AG04449 (cell line): ENCODE data around the gene TNFAIP3.

Source experiments
- CTCF ChIA-PET: fragments of 350-600 bp; formaldehyde crosslinking; extraction: SDS; loops from one replicate; lab custom pipeline; 2021; ENCODE audit warnings: antibody characterized with exemption; lab: Yijun Ruan, JAX
- POLR2A ChIA-PET: fragments of 400-600, 350-600 bp; formaldehyde crosslinking; extraction: SDS; loops from one replicate; lab custom pipeline; 2020; ENCODE audit warnings: antibody characterized with exemption, inconsistent platforms; lab: Yijun Ruan, JAX
- DNase-seq: peaks from one replicate; pipeline ENCODE4 v3.0.0-alpha.2; 2010; ENCODE audit warnings: low read depth, low spot score
- H3K4me3 ChIP-seq: 2 replicates; pipeline ENCODE4 v1.5.1; 2011; ENCODE audit warnings: low read depth, mild to moderate bottlenecking, control low read depth, low read length
- TF ChIP-seq, protein P1 (sequence below): IDR thresholded peaks from one replicate; pipeline ENCODE4 v1.5.1; 2011; ENCODE audit warnings: mild to moderate bottlenecking, moderate library complexity, low read length, control low read depth, inconsistent platforms; ENCODE audit not compliant: insufficient read depth; ENCODE audit errors: missing control alignments

Gene TNFAIP3

DNA sequence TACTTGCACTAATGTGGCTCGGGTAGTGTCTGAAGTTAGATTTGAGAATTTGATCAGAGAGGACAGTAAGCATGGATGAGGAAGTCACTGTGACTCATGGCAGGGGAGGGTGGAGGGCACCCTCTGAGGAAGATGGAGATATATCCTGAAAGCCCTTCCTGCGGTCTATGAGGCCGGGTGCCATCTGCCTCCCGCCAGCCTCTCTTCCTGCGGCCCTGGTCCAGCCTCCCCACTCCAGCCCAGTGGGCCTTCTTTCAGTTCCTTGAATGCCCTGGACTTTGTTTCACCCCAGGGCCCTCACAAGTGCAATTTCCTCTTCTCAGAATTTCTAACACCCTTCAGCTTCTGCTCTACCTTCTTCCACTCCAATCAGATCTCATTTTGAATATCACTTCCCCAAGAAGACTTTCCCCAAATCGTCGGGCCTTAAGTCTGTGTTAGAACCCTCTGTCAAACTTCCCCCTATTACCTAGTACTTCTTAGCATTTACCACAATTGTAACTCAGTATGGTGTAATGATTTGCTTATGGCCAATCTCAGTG lies 20.2 kb upstream of the TNFAIP3 start:
- no peak for DNase-seq
- CTCF ChIA-PET: interaction anchor here (1.4 kb wide), 1 partner anchor 10 kb away, joined by 3 read pairs; no protein-coding TSS in a partner anchor
- TF ChIP-seq, protein P1, sequence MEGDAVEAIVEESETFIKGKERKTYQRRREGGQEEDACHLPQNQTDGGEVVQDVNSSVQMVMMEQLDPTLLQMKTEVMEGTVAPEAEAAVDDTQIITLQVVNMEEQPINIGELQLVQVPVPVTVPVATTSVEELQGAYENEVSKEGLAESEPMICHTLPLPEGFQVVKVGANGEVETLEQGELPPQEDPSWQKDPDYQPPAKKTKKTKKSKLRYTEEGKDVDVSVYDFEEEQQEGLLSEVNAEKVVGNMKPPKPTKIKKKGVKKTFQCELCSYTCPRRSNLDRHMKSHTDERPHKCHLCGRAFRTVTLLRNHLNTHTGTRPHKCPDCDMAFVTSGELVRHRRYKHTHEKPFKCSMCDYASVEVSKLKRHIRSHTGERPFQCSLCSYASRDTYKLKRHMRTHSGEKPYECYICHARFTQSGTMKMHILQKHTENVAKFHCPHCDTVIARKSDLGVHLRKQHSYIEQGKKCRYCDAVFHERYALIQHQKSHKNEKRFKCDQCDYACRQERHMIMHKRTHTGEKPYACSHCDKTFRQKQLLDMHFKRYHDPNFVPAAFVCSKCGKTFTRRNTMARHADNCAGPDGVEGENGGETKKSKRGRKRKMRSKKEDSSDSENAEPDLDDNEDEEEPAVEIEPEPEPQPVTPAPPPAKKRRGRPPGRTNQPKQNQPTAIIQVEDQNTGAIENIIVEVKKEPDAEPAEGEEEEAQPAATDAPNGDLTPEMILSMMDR: no peak

DNA sequence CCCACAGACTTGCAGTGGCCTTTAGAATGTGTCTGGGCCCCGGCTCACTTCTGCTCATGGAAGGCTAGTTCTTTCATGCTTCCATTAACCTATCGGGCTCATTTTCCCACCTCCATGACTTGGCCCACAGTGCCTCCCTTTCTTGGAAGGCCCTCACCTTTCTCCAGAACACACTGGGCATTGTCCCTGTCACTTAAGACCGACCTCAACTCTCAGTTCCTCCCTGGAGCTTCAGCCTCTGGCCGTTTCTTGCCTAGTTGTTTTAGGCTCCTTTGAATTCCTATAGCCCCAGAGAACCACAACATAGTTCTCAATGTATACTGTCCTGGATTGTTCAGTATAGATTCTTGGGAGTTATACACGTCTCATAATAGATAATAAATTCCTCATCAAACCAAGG lies 19.3 kb upstream of the TNFAIP3 start:
- ChIA-PET POLR2A (no interaction called here), CTCF (interaction anchor here (1.4 kb wide), 1 partner anchor 11 kb away, joined by 3 read pairs; no protein-coding TSS in a partner anchor)
- TF ChIP-seq, protein P1: no peak
- H3K4me3 ChIP-seq: no peak overlapping the region
- no peak for DNase-seq

More for the DNA sequence above, 20.2 kb upstream of the TNFAIP3 start:
- H3K4me3 ChIP-seq: no peak overlapping the region
- POLR2A ChIA-PET: no interaction called here

DNA sequence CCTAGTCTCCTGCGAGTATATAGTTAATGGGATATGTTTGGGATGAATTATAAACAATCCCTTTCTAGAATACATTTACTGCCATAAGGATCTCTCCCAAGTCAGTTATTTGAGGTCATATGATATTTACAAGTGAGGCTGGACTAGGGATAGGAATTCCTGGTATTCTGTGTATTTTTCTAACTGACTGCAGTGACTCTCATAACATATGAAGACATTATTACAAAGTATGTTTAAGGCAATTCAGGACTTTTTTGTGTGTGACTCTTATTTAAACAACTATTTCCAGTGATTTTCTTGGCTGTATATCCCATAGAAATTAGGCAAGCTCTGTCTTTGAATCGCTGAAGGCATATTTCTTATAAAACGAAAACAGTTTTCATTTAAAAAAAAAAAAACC lies 18.4 kb upstream of the TNFAIP3 start:
- no peak overlapping the region for H3K4me3 ChIP-seq
- peak; percentile 74 for DNase-seq
- POLR2A ChIA-PET: no interaction called here
- CTCF ChIA-PET: interaction anchor here (2.1 kb wide), 1 partner anchor 18 kb away, joined by 11 read pairs; the partner anchor contains the start of gene TNFAIP3
- TF ChIP-seq, protein P1: no peak

DNA sequence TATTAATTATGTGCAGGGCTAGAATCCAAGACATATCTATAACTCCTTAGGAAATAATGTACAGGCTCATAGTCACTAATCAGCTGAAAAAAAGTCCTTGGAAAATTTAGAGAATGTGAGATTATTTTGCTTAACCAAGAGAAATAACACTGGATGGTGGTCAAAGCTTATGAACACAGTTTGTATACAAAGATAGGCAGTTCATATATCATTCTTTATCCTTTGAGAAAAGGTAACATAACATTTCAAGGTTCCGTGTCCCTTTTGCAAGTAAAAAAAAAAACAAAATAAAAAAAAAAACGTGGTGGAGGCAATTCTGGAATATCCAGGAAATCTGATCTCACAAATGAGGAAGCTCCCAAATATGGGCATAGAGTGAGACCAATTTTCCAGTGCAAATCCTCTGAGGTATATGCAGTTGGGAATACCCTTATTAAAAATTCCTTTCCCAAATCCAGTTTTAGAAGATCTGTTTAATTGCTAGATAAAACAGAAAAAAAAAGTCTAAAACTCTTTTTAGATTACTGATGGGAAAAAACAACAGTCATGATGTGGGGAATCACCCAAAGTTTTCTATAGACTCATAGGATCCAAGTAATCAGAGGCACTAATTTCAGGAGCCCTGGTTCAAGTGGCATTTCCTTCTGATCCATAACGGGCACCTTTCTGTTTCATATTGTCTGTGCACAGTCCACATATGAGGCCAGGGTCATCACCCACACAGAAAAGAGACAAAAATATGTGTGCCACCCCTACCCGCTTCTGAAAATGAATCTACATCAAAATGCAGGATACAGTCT lies 17.7 kb upstream of the TNFAIP3 start:
- TF ChIP-seq, protein P1: no peak

DNA sequence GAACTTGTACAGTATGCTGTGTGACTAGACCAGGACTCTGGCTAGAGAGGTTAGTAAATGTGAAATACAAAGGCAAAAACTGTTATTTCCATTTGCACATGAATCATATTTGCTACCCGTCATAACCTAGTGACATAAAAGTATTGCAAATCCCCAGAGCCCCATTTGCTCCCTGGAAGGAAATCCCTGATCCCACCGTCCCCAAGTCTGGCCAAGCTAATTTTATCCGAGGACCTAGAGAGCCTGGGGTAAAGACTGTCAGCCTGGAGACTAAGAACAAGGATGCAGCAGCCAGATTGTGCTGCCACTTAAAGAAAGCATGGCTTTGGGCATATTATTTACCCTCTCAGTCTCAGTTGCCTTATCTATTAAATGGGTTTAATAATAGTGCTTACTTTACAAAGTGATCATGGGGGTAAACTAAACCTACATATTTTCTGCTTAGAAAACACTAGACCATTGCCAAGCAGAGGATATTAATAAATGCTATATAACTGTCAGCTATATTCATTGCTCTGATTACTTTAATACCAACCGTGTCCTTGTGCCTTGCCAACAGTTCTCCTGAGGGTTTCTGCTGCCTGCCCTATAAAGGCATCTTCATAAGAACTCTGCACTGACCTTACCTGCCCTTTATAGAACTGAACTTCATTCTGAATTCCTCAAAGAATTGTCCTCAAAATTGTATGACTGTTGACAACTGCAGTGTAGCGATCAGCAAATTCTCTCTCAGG lies 16.9 kb upstream of the TNFAIP3 start:
- POLR2A ChIA-PET: no interaction called here
- DNase-seq: no peak
- H3K4me3 ChIP-seq: no peak overlapping the region
- TF ChIP-seq, protein P1: no peak
- CTCF ChIA-PET: interaction anchor here (2.1 kb wide), 1 partner anchor 17 kb away, joined by 11 read pairs; the partner anchor contains the start of gene TNFAIP3

More for the DNA sequence above, 17.7 kb upstream of the TNFAIP3 start:
- H3K4me3 ChIP-seq: no peak overlapping the region
- DNase-seq: no peak
- ChIA-PET CTCF (interaction anchor here (2.1 kb wide), 1 partner anchor 17 kb away, joined by 11 read pairs; the partner anchor contains the start of gene TNFAIP3), POLR2A (no interaction called here)
